ENCODE data around the gene WNT2B.

WNT2B gene

DNA sequence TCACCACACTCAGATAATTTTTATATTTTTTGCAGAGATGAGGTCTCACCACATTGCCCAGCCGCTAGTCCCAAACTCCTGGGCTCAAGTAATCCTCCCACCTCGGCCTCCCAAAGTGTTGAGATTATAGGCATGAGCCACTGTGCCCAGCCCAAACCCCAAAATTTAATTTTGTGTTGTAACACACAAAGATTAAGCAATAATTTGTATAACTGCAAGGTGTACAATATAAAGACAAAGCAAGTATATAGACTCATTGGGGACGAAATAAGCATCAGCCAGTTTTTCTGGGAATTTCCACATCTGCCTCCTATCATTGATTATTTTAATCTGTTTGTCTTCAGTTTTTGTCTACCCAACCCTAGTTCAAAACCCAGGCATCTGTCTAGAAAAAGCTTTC, 67.5 kb downstream of the WNT2B start:
- TF ChIP-seq CREB1 (IDR thresholded peaks at IDR 0.05; ENCODE audit: low read depth) (no peak), EGR1 (IDR thresholded peaks at IDR 0.05) (no peak), RAD21 (IDR thresholded peaks at IDR 0.05; ENCODE audit: low read depth) (no peak), ZBTB7A (IDR thresholded peaks at IDR 0.05; ENCODE audit: low read depth) (no peak), TCF12 (IDR thresholded peaks at IDR 0.05; ENCODE audit: low read depth) (no peak), NFIC (IDR thresholded peaks at IDR 0.05) (no peak), FOXM1 (IDR thresholded peaks at IDR 0.05; ENCODE audit: borderline replicate concordance, low read depth) (no peak), CEBPB (IDR thresholded peaks at IDR 0.05) (no peak), TAF1 (IDR thresholded peaks at IDR 0.05; ENCODE audit: low read depth) (no peak), TEAD4 (IDR thresholded peaks at IDR 0.05) (no peak)
- TF ChIP-seq, protein P1, sequence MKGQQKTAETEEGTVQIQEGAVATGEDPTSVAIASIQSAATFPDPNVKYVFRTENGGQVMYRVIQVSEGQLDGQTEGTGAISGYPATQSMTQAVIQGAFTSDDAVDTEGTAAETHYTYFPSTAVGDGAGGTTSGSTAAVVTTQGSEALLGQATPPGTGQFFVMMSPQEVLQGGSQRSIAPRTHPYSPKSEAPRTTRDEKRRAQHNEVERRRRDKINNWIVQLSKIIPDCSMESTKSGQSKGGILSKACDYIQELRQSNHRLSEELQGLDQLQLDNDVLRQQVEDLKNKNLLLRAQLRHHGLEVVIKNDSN (IDR thresholded peaks at IDR 0.05), result no peak
- TF ChIP-seq, protein P2, sequence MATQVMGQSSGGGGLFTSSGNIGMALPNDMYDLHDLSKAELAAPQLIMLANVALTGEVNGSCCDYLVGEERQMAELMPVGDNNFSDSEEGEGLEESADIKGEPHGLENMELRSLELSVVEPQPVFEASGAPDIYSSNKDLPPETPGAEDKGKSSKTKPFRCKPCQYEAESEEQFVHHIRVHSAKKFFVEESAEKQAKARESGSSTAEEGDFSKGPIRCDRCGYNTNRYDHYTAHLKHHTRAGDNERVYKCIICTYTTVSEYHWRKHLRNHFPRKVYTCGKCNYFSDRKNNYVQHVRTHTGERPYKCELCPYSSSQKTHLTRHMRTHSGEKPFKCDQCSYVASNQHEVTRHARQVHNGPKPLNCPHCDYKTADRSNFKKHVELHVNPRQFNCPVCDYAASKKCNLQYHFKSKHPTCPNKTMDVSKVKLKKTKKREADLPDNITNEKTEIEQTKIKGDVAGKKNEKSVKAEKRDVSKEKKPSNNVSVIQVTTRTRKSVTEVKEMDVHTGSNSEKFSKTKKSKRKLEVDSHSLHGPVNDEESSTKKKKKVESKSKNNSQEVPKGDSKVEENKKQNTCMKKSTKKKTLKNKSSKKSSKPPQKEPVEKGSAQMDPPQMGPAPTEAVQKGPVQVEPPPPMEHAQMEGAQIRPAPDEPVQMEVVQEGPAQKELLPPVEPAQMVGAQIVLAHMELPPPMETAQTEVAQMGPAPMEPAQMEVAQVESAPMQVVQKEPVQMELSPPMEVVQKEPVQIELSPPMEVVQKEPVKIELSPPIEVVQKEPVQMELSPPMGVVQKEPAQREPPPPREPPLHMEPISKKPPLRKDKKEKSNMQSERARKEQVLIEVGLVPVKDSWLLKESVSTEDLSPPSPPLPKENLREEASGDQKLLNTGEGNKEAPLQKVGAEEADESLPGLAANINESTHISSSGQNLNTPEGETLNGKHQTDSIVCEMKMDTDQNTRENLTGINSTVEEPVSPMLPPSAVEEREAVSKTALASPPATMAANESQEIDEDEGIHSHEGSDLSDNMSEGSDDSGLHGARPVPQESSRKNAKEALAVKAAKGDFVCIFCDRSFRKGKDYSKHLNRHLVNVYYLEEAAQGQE (IDR thresholded peaks at IDR 0.05; ENCODE audit: low read depth), result no peak

Measured in Ishikawa (cell line).